ENCODE results near the gene EEF1AKMT2.

- no peak for TF ChIP-seq CTCF (conservative IDR thresholded peaks at IDR 0.05)
- TF ChIP-seq EZH2 (IDR thresholded peaks at IDR 0.05; ENCODE audit: low read depth), result no peak
These were observed 65.9 kb downstream of the EEF1AKMT2 start for GRCh38 chr10:124725791-124726190.

Measured in PC-9 (cell line).